MM.1S (cell line): ENCODE results near the gene HPS4.

Experiments
- DNase-seq: peaks from one replicate; pipeline ENCODE4 v3.0.0-alpha.2; 2015
- H2AFZ ChIP-seq: fragments of 300-600 bp; sonication (generic); 2 replicates; pipeline ENCODE4 v1.6.0; 2016; ENCODE audit warnings: antibody characterized with exemption, low read length
- H3F3A ChIP-seq: fragments of 300-600 bp; sonication (generic); 2 replicates; pipeline ENCODE4 v1.6.1; 2016; ENCODE audit warnings: mild to moderate bottlenecking, antibody characterized with exemption, low read length, moderate library complexity, mixed read lengths; ENCODE audit not compliant: insufficient read depth
- H3K27ac ChIP-seq: fragments of 300-600 bp; sonication (generic); 2 replicates; pipeline ENCODE4 v1.5.1; 2016; ENCODE audit warnings: mild to moderate bottlenecking, low read length
- H3K27me3 ChIP-seq: fragments of 300-600 bp; sonication (generic); replicated peaks from 2 replicates; pipeline ENCODE4 v1.6.0; 2016; ENCODE audit warnings: low read length; ENCODE audit not compliant: insufficient read depth
- H3K36me3 ChIP-seq: fragments of 300-600 bp; sonication (generic); replicated peaks from 2 replicates; pipeline ENCODE4 v1.6.1; 2016; ENCODE audit warnings: mild to moderate bottlenecking, low read length, mixed read lengths; ENCODE audit not compliant: insufficient read depth
- H3K4me1 ChIP-seq: fragments of 300-600 bp; sonication (generic); 2 replicates; pipeline ENCODE4 v1.6.1; 2016; ENCODE audit warnings: low read length, mixed read lengths
- H3K4me2 ChIP-seq: fragments of 300-600 bp; sonication (generic); 2 replicates; pipeline ENCODE4 v1.6.0; 2016; ENCODE audit warnings: low read depth, low read length
- H3K4me3 ChIP-seq: fragments of 300-600 bp; sonication (generic); 2 replicates; pipeline ENCODE4 v1.5.1; 2016; ENCODE audit warnings: low read length, mixed read lengths
- H3K79me2 ChIP-seq: fragments of 300-600 bp; sonication (generic); 2 replicates; pipeline ENCODE4 v1.6.1; 2016; ENCODE audit warnings: mixed run types, low read length, mixed read lengths
- H3K9ac ChIP-seq: fragments of 300-600 bp; sonication (generic); 2 replicates; pipeline ENCODE4 v1.6.1; 2016; ENCODE audit warnings: low read length, mixed read lengths
- H3K9me2 ChIP-seq: fragments of 300-600 bp; sonication (generic); replicated peaks from 2 replicates; pipeline ENCODE4 v1.6.1; 2016; ENCODE audit warnings: mild to moderate bottlenecking, low read length, mixed read lengths; ENCODE audit not compliant: insufficient read depth
- H3K9me3 ChIP-seq: fragments of 300-600 bp; sonication (generic); replicated peaks from 2 replicates; pipeline ENCODE4 v1.6.1; 2016; ENCODE audit warnings: mild to moderate bottlenecking, low read length, mixed read lengths; ENCODE audit not compliant: insufficient read depth
- H4K20me1 ChIP-seq: fragments of 300-600 bp; sonication (generic); 2 replicates; pipeline ENCODE4 v1.6.1; 2016; ENCODE audit warnings: mild to moderate bottlenecking, low read length, moderate library complexity, mixed read lengths; ENCODE audit not compliant: insufficient read depth
- EZH2 ChIP-seq: fragments of 300-600 bp; sonication (generic); optimal IDR thresholded peaks from 2 replicates; pipeline ENCODE3; 2017; ENCODE audit warnings: low read depth, mild to moderate bottlenecking, antibody characterized with exemption, low read length, mixed read lengths
- EZH2phosphoT487 ChIP-seq: fragments of 300-600 bp; sonication (generic); IDR thresholded peaks from 2 replicates; pipeline ENCODE4 v1.6.1; 2018; ENCODE audit warnings: antibody characterized with exemption, low read length
- TF ChIP-seq, protein P1 (sequence below): fragments of 300-600 bp; sonication (generic); IDR thresholded peaks from 2 replicates; pipeline ENCODE4 v1.5.1; 2016; ENCODE audit warnings: antibody characterized with exemption, low read length, mixed read lengths

The HPS4 gene

DNA sequence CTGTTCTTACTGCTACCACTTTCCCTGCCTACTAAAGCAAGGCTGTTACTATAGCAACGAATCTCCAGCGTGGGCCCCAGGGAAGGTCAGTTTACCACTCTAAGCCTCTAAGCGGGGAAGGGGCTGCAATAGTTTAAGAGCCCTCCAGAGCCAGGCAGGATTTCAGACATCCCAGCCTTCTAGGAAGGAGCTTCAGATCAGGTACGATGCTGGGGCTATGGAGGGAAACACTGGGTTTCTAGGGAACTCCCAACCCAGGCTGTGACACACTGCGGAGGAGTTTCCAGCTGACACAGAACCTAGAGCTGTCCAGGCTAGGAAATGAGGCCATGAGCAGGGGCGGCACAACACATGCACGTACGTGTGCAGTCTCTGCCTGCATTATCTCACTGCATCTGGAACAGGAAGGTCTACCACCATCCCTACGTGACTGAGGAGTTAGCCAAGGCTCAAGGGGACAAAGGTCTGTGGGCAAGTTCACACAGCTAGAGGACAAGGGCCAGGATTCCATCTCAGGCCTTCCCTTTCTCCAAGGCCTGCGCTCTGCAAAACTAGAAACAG, 20.4 kb downstream of the HPS4 start:
- Histone ChIP-seq H4K20me1 (no peaks in the 10 kb centered on the region), H3K27ac (no peak overlapping the region), H3F3A (no peaks in the 10 kb centered on the region), H3K9me2 (no peaks in the 10 kb centered on the region), H3K4me2 (no peak overlapping the region), H3K9ac (no peak overlapping the region), H3K4me3 (no peak overlapping the region), H2AFZ (no peak overlapping the region), H3K9me3 (no peaks in the 10 kb centered on the region), H3K79me2 (0 out of 2 replicates have a peak, but pooled peaks cover 4% of the 10 kb centered on the region), H3K27me3 (no peaks in the 10 kb centered on the region), H3K4me1 (no peaks in the 10 kb centered on the region), H3K36me3 (no peaks in the 10 kb centered on the region)
- TF ChIP-seq, protein P1, sequence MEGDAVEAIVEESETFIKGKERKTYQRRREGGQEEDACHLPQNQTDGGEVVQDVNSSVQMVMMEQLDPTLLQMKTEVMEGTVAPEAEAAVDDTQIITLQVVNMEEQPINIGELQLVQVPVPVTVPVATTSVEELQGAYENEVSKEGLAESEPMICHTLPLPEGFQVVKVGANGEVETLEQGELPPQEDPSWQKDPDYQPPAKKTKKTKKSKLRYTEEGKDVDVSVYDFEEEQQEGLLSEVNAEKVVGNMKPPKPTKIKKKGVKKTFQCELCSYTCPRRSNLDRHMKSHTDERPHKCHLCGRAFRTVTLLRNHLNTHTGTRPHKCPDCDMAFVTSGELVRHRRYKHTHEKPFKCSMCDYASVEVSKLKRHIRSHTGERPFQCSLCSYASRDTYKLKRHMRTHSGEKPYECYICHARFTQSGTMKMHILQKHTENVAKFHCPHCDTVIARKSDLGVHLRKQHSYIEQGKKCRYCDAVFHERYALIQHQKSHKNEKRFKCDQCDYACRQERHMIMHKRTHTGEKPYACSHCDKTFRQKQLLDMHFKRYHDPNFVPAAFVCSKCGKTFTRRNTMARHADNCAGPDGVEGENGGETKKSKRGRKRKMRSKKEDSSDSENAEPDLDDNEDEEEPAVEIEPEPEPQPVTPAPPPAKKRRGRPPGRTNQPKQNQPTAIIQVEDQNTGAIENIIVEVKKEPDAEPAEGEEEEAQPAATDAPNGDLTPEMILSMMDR: no peak
- TF ChIP-seq EZH2phosphoT487 (no peak), EZH2 (no peak)
- DNase-seq: no peak

DNA sequence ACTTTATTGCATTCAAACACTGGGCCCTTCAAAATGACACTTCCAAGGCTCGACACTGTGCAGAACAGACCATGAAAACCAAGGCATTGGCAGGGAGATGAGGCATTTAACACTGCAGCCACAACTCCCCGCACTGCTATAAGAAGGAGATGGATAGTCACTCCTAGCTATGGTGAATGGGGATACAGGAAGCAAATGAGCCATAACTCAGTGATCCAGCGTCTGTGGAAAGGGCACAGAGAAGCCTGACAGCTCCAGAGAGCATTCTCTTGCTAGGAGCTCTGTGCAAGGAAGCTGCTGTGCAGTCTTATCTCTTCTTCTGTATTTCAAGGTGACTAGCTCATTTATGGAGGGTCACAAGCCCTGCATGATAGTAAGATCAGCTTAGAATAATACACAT, 20.9 kb downstream of the HPS4 start:
- Histone ChIP-seq H3K4me2 (no peak overlapping the region), H3K9ac (no peak overlapping the region), H3K36me3 (no peaks in the 10 kb centered on the region), H3F3A (no peaks in the 10 kb centered on the region), H3K9me3 (no peaks in the 10 kb centered on the region), H4K20me1 (no peaks in the 10 kb centered on the region), H3K9me2 (no peaks in the 10 kb centered on the region), H3K27ac (no peak overlapping the region), H3K4me1 (no peaks in the 10 kb centered on the region), H3K4me3 (no peak overlapping the region), H3K79me2 (0 out of 2 replicates have a peak, but pooled peaks cover 4% of the 10 kb centered on the region), H2AFZ (no peak overlapping the region), H3K27me3 (no peaks in the 10 kb centered on the region)
- TF ChIP-seq EZH2phosphoT487 (no peak), EZH2 (no peak)
- TF ChIP-seq, protein P1: no peak
- no peak for DNase-seq

DNA sequence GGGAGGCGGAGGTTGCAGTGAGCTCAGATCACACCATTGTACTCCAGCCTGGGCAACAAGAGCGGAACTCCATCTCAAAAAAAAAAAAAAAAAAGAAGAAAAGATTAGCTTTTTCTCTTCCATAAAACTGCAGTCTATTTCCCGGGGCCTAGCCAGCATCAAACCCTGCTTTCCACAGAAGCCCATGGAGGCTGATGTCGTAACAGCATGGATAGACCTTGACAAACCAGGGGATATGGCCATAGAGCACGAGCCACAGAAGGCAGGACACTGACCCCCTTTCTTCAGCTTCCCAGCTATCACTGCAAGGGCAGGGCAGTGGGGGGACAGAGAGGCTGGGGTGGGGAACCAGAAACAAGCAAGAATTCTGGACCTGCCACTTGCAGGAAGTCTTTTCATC, 21.5 kb downstream of the HPS4 start:
- Histone ChIP-seq H3K4me1 (no peaks in the 10 kb centered on the region), H3K27ac (no peak overlapping the region), H3K4me2 (no peak overlapping the region), H2AFZ (no peak overlapping the region), H3K9me3 (no peaks in the 10 kb centered on the region), H3K36me3 (no peaks in the 10 kb centered on the region), H3K9ac (no peak overlapping the region), H3K4me3 (no peak overlapping the region), H3K9me2 (no peaks in the 10 kb centered on the region), H3F3A (no peaks in the 10 kb centered on the region), H3K79me2 (0 out of 2 replicates have a peak, but pooled peaks cover 4% of the 10 kb centered on the region), H4K20me1 (no peaks in the 10 kb centered on the region), H3K27me3 (no peaks in the 10 kb centered on the region)
- TF ChIP-seq, protein P1: no peak
- no peak for TF ChIP-seq EZH2
- no peak for TF ChIP-seq EZH2phosphoT487
- DNase-seq: no peak
